HL-60 (cell line): ENCODE measurements around the gene KIF20B.
A peak's percentile ranks its signal among the peaks of the same experiment; 100 is the strongest.

Experiments used
- DNase-seq, 2 experiments: peaks; one replicate each; pipeline ENCODE4 v3.0.0-alpha.2; 2010 to 2020; ENCODE audit warnings: low read depth in 1 of 2, low spot score in 1 of 2
- H3K27ac ChIP-seq: fragments of 250-450 bp; sonication (Bioruptor Pico); replicated peaks from 2 replicates; pipeline ENCODE4 v1.5.1; 2020; ENCODE audit warnings: mild to moderate bottlenecking, moderate library complexity
- H3K27me3 ChIP-seq: fragments of 250-450 bp; sonication (Bioruptor Pico); 2 replicates; pipeline ENCODE4 v1.5.1; 2021; ENCODE audit warnings: mild to moderate bottlenecking, moderate library complexity; ENCODE audit not compliant: insufficient read depth, poor library complexity, severe bottlenecking
- H3K4me3 ChIP-seq: replicated peaks from 2 replicates; pipeline ENCODE4 v1.5.1; 2011; ENCODE audit warnings: mild to moderate bottlenecking, control low read depth, low read length; ENCODE audit not compliant: insufficient read depth
- GABPA ChIP-seq: IDR thresholded peaks from 2 replicates; pipeline ENCODE4 v1.6.1; 2012; ENCODE audit warnings: low read depth
- POLR2AphosphoS5 ChIP-seq: IDR thresholded peaks from 2 replicates; pipeline ENCODE4 v1.6.1; 2012; ENCODE audit warnings: low read depth
- REST ChIP-seq: IDR thresholded peaks from 2 replicates; pipeline ENCODE4 v1.6.1; 2012; ENCODE audit warnings: low read depth; ENCODE audit not compliant: insufficient replicate concordance
- SPI1 ChIP-seq: IDR thresholded peaks from 2 replicates; pipeline ENCODE4 v1.6.1; 2012; ENCODE audit warnings: low read depth, mild to moderate bottlenecking, borderline replicate concordance
- TF ChIP-seq, protein P1 (sequence below): IDR thresholded peaks from one replicate; pipeline ENCODE4 v1.5.1; 2011; ENCODE audit warnings: low read length, control low read depth, inconsistent platforms; ENCODE audit not compliant: insufficient read depth

KIF20B gene

DNA sequence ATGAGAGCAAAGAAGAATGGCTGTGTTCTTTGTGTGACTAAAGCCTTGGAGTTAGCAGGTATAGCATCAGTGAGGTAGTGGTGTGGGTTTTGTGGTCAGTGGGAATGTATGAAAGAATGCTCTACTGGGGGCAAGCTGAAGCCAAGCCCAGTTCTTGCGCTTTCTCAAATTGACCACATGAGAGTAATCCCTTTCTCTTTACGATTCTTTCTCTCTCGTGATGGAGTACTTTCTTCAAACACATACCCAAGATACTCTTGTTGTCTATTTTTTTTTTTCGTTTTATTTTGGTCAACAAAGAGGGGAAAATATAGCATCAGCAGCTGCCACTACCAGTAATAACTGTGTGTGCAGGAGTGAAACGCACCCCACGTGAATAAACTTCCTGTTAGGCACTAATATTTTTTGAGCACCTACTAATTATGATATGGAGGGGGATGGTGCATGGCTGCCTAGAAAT, 48.0 kb upstream of the KIF20B start:
- Histone ChIP-seq H3K27ac (no peak overlapping the region), H3K27me3 (no peaks in the 10 kb centered on the region), H3K4me3 (no peak overlapping the region)
- TF ChIP-seq POLR2AphosphoS5, result no peak
- TF ChIP-seq, protein P1, sequence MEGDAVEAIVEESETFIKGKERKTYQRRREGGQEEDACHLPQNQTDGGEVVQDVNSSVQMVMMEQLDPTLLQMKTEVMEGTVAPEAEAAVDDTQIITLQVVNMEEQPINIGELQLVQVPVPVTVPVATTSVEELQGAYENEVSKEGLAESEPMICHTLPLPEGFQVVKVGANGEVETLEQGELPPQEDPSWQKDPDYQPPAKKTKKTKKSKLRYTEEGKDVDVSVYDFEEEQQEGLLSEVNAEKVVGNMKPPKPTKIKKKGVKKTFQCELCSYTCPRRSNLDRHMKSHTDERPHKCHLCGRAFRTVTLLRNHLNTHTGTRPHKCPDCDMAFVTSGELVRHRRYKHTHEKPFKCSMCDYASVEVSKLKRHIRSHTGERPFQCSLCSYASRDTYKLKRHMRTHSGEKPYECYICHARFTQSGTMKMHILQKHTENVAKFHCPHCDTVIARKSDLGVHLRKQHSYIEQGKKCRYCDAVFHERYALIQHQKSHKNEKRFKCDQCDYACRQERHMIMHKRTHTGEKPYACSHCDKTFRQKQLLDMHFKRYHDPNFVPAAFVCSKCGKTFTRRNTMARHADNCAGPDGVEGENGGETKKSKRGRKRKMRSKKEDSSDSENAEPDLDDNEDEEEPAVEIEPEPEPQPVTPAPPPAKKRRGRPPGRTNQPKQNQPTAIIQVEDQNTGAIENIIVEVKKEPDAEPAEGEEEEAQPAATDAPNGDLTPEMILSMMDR, result no peak
- DNase-seq, result no peak

DNA sequence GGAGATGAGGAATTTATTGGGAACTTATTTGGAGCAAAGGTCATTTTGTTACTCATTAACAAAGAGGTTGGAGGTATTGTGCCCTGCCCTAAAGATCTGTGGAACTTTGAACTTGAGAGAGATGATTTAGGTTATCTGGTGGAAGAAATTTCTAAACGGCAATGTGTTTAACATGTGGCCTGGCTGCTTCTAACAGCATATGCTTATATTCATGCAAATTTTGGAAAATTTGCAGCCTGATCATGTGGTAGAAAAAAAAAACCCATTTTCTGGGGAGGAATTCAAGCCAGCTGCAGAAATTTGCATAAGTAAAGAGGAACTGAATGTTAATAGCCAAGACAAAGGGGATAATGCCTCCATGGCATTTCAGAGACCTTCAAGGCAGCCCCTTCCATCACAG, 45.7 kb upstream of the KIF20B start:
- TF ChIP-seq SPI1 (0 out of 2 replicates have a peak, but pooled peaks have one; percentile 11), POLR2AphosphoS5 (no peak)
- H3K27ac ChIP-seq, result no peak overlapping the region
- DNase-seq, result no peak
- H3K27me3 ChIP-seq, result no peaks in the 10 kb centered on the region
- H3K4me3 ChIP-seq, result no peak overlapping the region

GRCh38 chr10:89657302-89657701, 44.1 kb upstream of the KIF20B start:
- DNase-seq, result no peak
- no peaks in the 10 kb centered on the region for H3K27me3 ChIP-seq
- no peak overlapping the region for H3K27ac ChIP-seq
- no peak overlapping the region for H3K4me3 ChIP-seq
- TF ChIP-seq SPI1 (no peak), POLR2AphosphoS5 (no peak), REST (no peak), GABPA (no peak)
- TF ChIP-seq, protein P1, result no peak

DNA sequence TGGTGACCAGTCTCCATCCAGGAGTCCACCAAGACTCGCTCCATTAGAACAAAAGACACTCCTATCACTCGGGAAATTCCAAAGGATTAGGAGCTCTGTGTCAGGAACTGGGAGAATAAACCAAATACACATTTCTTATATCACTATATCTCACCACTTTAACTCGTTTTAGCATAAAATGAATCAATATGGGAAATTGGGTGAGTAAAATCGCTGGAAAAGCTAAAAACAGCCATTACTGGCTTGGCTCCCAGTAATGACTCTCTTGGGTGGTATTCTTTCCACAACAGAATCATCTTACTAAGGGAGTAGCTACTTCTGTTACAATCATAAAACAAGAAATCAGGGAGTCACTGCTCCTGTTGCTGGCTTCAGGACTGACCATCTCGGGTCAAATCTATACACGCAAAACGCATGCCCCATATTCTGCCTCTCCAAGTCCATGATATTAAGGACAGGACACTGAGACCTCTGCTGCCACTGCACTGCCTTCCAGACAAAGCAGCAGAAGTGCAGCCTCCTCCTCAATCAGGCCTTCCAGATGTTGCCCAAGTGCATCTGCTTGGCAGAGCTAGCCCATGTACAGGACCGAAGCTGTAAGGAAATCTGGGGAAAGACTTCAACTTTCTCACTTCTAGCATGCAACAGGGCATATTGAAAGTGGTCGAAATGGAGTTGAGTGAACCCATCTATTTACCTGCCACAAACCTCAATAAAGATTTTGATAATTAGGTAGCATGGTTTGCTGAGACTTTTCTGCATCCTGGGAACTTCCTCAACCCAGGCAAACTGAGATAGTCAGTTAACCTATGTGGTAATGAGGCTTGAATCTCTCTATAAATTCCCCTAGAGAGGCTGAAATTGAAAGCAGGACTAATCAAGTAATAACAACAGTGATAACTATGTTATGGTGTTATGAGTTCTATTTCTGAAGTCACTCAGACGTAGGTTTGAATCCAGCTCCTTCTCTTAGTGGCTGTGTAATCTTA, 42.0 kb upstream of the KIF20B start:
- no peak overlapping the region for H3K27ac ChIP-seq
- H3K27me3 ChIP-seq, result no peaks in the 10 kb centered on the region
- TF ChIP-seq SPI1 (no peak), GABPA (no peak), REST (no peak), POLR2AphosphoS5 (no peak)
- TF ChIP-seq, protein P1, result no peak
- H3K4me3 ChIP-seq, result no peak overlapping the region
- DNase-seq, result no peak
